ENCODE measurements around the gene TARDBP. TPM values are rescaled to one million over a fixed set of nuclear protein-coding genes. Genes with fewer than 3 reads are reported as not detected.
"Not testable (repeated sequence)": the region's sequence is repeated elsewhere in the genome, so short reads cannot be mapped to it uniquely, and the experiment has no call there.

TARDBP gene
- total RNA-seq, 3 donors from 2014 or later: 123 to 155 (median 147) TPM

- DNase-seq (no peak), ATAC-seq (no peak)
- TF ChIP-seq, protein P1, sequence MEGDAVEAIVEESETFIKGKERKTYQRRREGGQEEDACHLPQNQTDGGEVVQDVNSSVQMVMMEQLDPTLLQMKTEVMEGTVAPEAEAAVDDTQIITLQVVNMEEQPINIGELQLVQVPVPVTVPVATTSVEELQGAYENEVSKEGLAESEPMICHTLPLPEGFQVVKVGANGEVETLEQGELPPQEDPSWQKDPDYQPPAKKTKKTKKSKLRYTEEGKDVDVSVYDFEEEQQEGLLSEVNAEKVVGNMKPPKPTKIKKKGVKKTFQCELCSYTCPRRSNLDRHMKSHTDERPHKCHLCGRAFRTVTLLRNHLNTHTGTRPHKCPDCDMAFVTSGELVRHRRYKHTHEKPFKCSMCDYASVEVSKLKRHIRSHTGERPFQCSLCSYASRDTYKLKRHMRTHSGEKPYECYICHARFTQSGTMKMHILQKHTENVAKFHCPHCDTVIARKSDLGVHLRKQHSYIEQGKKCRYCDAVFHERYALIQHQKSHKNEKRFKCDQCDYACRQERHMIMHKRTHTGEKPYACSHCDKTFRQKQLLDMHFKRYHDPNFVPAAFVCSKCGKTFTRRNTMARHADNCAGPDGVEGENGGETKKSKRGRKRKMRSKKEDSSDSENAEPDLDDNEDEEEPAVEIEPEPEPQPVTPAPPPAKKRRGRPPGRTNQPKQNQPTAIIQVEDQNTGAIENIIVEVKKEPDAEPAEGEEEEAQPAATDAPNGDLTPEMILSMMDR (IDR thresholded peaks at IDR 0.05): no peak
- Histone ChIP-seq H3K9me3 (no peaks in the 10 kb centered on the region), H3K4me3 (no peak overlapping the region), H3K4me1 (ENCODE audit: low read depth) (peaks cover 14% of the 10 kb centered on the region), H3K36me3 (ENCODE audit: low read depth) (peaks cover 7% of the 10 kb centered on the region)
- intact Hi-C loops (cut with DNase I, micrococcal nuclease): no loop called here
Observed at GRCh38 chr1:11062965-11063401, 50.5 kb downstream of the TARDBP start.

DNA sequence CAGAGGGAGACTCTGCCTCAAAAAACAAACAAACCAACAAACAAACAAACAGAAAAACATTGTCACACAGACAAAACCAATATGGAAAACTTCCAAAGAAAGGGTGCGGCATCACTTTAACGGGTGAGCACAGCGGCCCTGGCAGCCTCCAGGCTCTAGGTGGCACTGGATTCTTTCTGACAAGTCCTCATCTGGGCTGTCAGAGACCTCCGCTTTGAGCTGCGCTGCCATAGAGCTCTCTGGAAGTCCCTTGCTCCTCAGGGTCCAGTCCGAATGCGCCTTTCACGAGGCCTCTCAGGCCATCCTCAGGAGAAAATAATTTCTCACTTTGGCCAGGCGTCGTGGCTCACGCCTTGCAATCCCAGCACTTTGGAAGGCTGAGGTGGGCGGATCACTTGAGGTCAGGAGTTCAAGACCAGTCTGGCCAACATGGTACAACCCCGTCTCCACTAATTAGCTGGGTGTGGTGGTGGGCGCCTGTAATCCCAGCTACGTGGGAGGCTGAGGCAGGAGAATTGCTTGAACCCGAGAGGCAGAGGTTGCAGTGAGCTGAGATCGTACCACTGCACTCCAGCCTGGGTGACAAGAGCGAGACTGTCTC lies 51.6 kb downstream of the TARDBP start:
- DNase-seq; H3K9me3 ChIP-seq; H3K4me3 ChIP-seq; intact Hi-C loops (cut with DNase I, micrococcal nuclease); ATAC-seq; H3K36me3 ChIP-seq (ENCODE audit: low read depth); H3K4me1 ChIP-seq (ENCODE audit: low read depth): not testable (repeated sequence)

GRCh38 chr1:11064942-11065341 lies 52.5 kb downstream of the TARDBP start:
- no peak for ATAC-seq
- intact Hi-C loops (cut with DNase I, micrococcal nuclease): no loop called here

GRCh38 chr1:11065796-11066195 lies 53.3 kb downstream of the TARDBP start:
- Histone ChIP-seq H3K4me1 (ENCODE audit: low read depth) (peaks cover 7% of the 10 kb centered on the region), H3K4me3 (no peak overlapping the region), H3K36me3 (ENCODE audit: low read depth) (peaks cover 11% of the 10 kb centered on the region), H3K9me3 (no peaks in the 10 kb centered on the region)
- DNase-seq (no peak), ATAC-seq (no peak)
- intact Hi-C loops (cut with DNase I, micrococcal nuclease): no loop called here
- TF ChIP-seq, protein P1 (IDR thresholded peaks at IDR 0.05): no peak

More at GRCh38 chr1:11064942-11065341, 52.5 kb downstream of the TARDBP start:
- Histone ChIP-seq H3K36me3 (ENCODE audit: low read depth) (peaks cover 11% of the 10 kb centered on the region), H3K4me3 (no peak overlapping the region), H3K4me1 (ENCODE audit: low read depth) (peaks cover 7% of the 10 kb centered on the region), H3K9me3 (no peaks in the 10 kb centered on the region)
- DNase-seq: no peak
- TF ChIP-seq, protein P1 (IDR thresholded peaks at IDR 0.05): no peak

DNA sequence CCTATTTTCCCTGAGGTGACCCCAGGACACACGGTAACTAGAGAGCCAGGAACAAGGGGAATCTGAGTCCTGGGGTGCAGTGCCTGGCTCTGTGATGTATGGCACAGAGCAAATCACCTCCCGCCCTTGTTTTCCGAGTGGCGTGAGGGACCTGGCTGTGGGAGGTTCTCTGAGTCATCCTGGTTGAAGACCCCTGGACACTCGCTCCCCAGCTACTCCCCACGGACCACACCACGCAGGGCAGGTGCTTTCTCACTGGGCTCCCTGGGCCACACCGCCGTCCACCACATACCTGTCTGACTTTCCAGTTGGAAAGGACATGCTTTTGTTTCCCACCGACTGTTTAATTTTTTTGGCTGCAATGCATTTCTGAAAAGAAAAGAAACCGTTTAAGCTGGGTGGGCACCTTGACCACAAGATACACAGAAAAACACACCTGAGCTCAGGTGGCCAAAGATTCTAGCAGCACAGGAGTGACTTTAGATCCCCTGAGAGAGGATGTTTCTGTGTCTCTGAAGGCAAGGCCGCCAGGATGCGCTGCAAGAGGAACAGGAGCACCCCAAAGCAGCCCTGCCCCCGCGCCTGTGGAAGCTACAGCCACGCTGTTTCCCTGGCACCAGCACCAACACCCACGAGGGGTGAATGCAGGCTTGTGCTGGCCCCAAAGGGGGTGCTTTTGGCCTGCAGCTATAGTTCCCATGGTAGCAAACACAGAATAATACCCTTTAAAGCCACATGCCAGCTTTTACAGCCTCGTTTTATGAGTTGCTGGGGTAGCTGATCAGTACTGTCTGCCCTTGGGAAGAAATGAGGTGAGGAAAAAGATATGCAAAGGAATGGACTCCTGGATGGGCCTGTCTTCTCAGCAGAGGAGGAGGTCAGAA lies 55.5 kb downstream of the TARDBP start:
- ATAC-seq: peak; percentile 61
- H3K36me3 ChIP-seq (ENCODE audit: low read depth): peaks cover 11% of the 10 kb centered on the region

More for the DNA sequence above, 55.5 kb downstream of the TARDBP start:
- H3K9me3 ChIP-seq: no peaks in the 10 kb centered on the region
- no peak for DNase-seq
- intact Hi-C loops (cut with DNase I, micrococcal nuclease): no loop called here
- peaks cover 6% of the 10 kb centered on the region for H3K4me1 ChIP-seq (ENCODE audit: low read depth)
- H3K4me3 ChIP-seq: no peak overlapping the region
- TF ChIP-seq, protein P1 (IDR thresholded peaks at IDR 0.05): no peak

Data from mucosa of descending colon (tissue), 3 donors.